Thyroid gland (tissue), 4 donors: ENCODE results near the gene OR10D3. TPM values are rescaled to one million over a fixed set of nuclear protein-coding genes. Genes with fewer than 3 reads are reported as not detected.

Experiments
- DNase-seq, 2 donors: peaks; one replicate each; pipeline ENCODE4 v3.0.0-alpha.2; 2019
- H3K27ac ChIP-seq, 3 donors: fragments of 200-600 bp; sonication (generic); 1 replicate in 2 of 3; 2 replicates in 1 of 3; pipeline ENCODE4 v1.5.1; 2016 to 2019; ENCODE audit warnings: mild to moderate bottlenecking in 1 of 3, moderate library complexity in 1 of 3
- H3K27me3 ChIP-seq: fragments of 200-600 bp; sonication (generic); one replicate; pipeline ENCODE4 v1.5.1; 2019
- H3K36me3 ChIP-seq, 2 donors: fragments of 200-600 bp; sonication (generic); one replicate each; pipeline ENCODE4 v1.5.1; 2016 to 2019
- H3K4me1 ChIP-seq, 2 donors: fragments of 200-600 bp; sonication (generic); one replicate each; pipeline ENCODE4 v1.5.1; 2017 to 2019
- H3K4me3 ChIP-seq, 3 donors: fragments of 200-600 bp; sonication (generic); replicated peaks in 1 of 3; 1 replicate in 2 of 3; 2 replicates in 1 of 3; pipeline ENCODE4 v1.5.1; 2016; ENCODE audit warnings: mild to moderate bottlenecking in 1 of 3
- H3K9me3 ChIP-seq: fragments of 200-600 bp; sonication (generic); one replicate; pipeline ENCODE4 v1.5.1; 2017
- POLR2A ChIP-seq, 2 donors: fragments of 450-650 bp; IDR thresholded peaks; one replicate each; pipeline ENCODE4 v1.6.1; 2017; ENCODE audit warnings: antibody characterized with exemption in 2 of 2, mild to moderate bottlenecking in 2 of 2, moderate library complexity in 1 of 2
- WGBS, 2 donors: methylation state at CpG; one replicate each; pipeline ENCODE4 v1.1.5; 2017; 5-methylcytosine and 5-hydroxymethylcytosine counted together
- intact Hi-C: fragments of 100-400 bp; cut with DNase I; formaldehyde crosslinking; loops from one replicate; pipeline ENCODE4 v1.15.1; 2023
- total RNA-seq, 4 donors: library from RNA; depleted of rRNA; stranded (reverse); fragments of >200 nt; gene quantifications; one replicate each; pipeline ENCODE4 v1.2.3, GENCODE V29; 2016
- TF ChIP-seq, protein P1 (sequence below), 6 experiments: fragments of 200-600 bp in 3 of 6; fragments of 450-650 bp in 3 of 6; sonication (generic) in 3 of 6; IDR thresholded peaks; one replicate each; pipeline ENCODE4 v1.5.1; 2016 to 2019; ENCODE audit warnings: antibody characterized with exemption in 6 of 6, mild to moderate bottlenecking in 2 of 6, inconsistent platforms in 1 of 6, moderate library complexity in 1 of 6

Gene OR10D3
- total RNA-seq, 4 donors from 2014 or later = not detected

- no peak for DNase-seq
- Histone ChIP-seq H3K36me3 (no peaks in the 10 kb centered on the region), H3K9me3 (no peaks in the 10 kb centered on the region), H3K4me3 (no peak overlapping the region), H3K27me3 (no peaks in the 10 kb centered on the region), H3K4me1 (peaks cover 0 to 8% of the 10 kb centered on the region in 2 donors), H3K27ac (no peak overlapping the region)
- intact Hi-C loops = no loop called here
- 89 to 91% methylated on average over 31 to 40 of the region's 40 CpGs for WGBS, 2 donors
- TF ChIP-seq POLR2A (IDR thresholded peaks at IDR 0.05) = no peak
- TF ChIP-seq, protein P1, sequence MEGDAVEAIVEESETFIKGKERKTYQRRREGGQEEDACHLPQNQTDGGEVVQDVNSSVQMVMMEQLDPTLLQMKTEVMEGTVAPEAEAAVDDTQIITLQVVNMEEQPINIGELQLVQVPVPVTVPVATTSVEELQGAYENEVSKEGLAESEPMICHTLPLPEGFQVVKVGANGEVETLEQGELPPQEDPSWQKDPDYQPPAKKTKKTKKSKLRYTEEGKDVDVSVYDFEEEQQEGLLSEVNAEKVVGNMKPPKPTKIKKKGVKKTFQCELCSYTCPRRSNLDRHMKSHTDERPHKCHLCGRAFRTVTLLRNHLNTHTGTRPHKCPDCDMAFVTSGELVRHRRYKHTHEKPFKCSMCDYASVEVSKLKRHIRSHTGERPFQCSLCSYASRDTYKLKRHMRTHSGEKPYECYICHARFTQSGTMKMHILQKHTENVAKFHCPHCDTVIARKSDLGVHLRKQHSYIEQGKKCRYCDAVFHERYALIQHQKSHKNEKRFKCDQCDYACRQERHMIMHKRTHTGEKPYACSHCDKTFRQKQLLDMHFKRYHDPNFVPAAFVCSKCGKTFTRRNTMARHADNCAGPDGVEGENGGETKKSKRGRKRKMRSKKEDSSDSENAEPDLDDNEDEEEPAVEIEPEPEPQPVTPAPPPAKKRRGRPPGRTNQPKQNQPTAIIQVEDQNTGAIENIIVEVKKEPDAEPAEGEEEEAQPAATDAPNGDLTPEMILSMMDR (IDR thresholded peaks at IDR 0.05) = no peak
These were observed 12.2 kb upstream of the OR10D3 start for GRCh38 chr11:124170801-124171586.

DNA sequence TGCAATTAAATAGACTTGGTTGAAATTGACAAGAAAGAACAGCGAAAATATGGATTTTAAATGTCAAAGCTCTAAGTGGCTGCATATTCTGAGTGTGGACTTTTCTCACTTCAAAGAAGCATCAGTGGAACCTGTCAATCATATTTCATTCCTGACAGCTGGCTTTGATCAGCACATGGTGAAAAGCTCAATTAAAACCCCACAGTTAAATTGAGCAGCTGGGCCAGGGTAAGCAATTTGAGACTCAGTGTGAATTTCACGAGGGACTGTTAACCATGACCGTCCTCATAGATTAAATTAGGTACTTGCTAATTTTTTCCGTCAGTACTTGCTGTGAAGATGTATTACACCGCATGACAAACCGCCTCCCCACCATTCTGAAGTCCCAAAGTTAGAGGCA, 11.0 kb upstream of the OR10D3 start:
- H3K9me3 ChIP-seq = no peaks in the 10 kb centered on the region
- H3K27me3 ChIP-seq = no peaks in the 10 kb centered on the region
- no peak overlapping the region for H3K4me3 ChIP-seq
- intact Hi-C loops = no loop called here
- 89% methylated on average over 6 of the region's 6 CpGs for WGBS, 2 donors
- TF ChIP-seq, protein P1 (IDR thresholded peaks at IDR 0.05) = no peak
- TF ChIP-seq POLR2A (IDR thresholded peaks at IDR 0.05) = no peak
- peaks cover 0 to 8% of the 10 kb centered on the region in 2 donors for H3K4me1 ChIP-seq
- no peak overlapping the region for H3K27ac ChIP-seq
- no peak for DNase-seq
- no peaks in the 10 kb centered on the region for H3K36me3 ChIP-seq

- Histone ChIP-seq H3K4me3 (no peak overlapping the region), H3K9me3 (no peaks in the 10 kb centered on the region), H3K36me3 (no peaks in the 10 kb centered on the region), H3K4me1 (peaks cover 0 to 8% of the 10 kb centered on the region in 2 donors), H3K27me3 (no peaks in the 10 kb centered on the region), H3K27ac (no peak overlapping the region)
- TF ChIP-seq POLR2A (IDR thresholded peaks at IDR 0.05) = no peak
- TF ChIP-seq, protein P1 (IDR thresholded peaks at IDR 0.05) = no peak
- WGBS, 2 donors = 91 to 100% methylated on average over 1 of the region's 1 CpG
- intact Hi-C loops = no loop called here
- DNase-seq = no peak
These were observed 10.5 kb upstream of the OR10D3 start for GRCh38 chr11:124172599-124172998.

DNA sequence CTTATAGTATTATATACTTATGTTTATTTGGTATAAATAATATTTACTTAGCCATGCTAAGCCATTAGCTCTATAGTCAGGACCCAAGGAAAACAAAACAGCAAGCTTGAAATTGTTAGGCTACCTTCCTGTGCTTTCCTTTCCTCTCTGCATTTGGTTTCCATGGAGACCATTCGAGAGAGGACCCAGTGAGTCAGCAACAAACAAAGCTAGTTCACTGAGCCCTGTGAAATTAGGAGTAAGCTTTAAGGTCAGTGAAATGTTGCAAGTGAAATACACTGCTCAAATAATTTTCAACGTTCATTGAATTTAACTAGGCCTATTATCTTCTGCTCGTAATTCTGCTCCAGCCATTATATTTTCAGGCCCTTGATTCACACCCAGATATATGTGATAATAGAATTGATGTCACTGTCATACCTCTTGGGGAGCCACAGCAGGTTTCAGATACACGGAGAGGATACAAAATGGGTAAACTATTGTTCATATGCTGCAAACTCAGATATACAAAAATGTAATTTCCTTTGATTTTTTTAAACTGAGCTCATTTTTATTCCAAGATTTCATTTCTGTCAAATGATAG, 9.1 kb upstream of the OR10D3 start:
- Histone ChIP-seq H3K4me3 (no peak overlapping the region), H3K9me3 (no peaks in the 10 kb centered on the region), H3K36me3 (no peaks in the 10 kb centered on the region), H3K27me3 (no peaks in the 10 kb centered on the region), H3K4me1 (peaks cover 0 to 8% of the 10 kb centered on the region in 2 donors), H3K27ac (peak overlapping the region; percentile 8 to 62 (median 14))
- 18% methylated on average over 4 of the region's 4 CpGs for WGBS, 2 donors
- TF ChIP-seq, protein P1 (IDR thresholded peaks at IDR 0.05) = no peak
- no peak for TF ChIP-seq POLR2A (IDR thresholded peaks at IDR 0.05)
- intact Hi-C loops = no loop called here
- DNase-seq = peak; percentile 47 to 51
